Activated naive CD4-positive, alpha-beta T cell treated with anti-CD3 and anti-CD28 coated beads, Interleukin-2, amount 50 U/mL, for 72 hours (primary cell): ENCODE data around the gene KRTAP12-1. TPM values are rescaled to one million over a fixed set of nuclear protein-coding genes. Genes with fewer than 3 reads are reported as not detected.
"Not testable (repeated sequence)": the region's sequence is repeated elsewhere in the genome, so short reads cannot be mapped to it uniquely, and the experiment has no call there.

Experiments
- ATAC-seq, 2 donors: fragments of 150-1000 bp; cut with Tn5 transposase; 2 replicates each; pipeline ENCODE4 v1.10.0; 2021; ENCODE audit warnings: mild to moderate bottlenecking in 2 of 2, moderate library complexity in 2 of 2
- DNase-seq, 2 donors: peaks; one replicate each; pipeline ENCODE4 v3.0.0; 2021 to 2022; ENCODE audit warnings: low spot score in 2 of 2
- H3K27ac Mint-ChIP-seq, 2 donors: one replicate each; pipeline ENCODE4 v1.8.0; 2022; ENCODE audit warnings: mild to moderate bottlenecking in 2 of 2, mixed read lengths in 2 of 2
- H3K36me3 Mint-ChIP-seq, 2 donors: one replicate each; pipeline ENCODE4 v1.8.0; 2022; ENCODE audit warnings: mixed read lengths in 2 of 2
- H3K9me3 Mint-ChIP-seq, 2 donors: one replicate each; pipeline ENCODE4 v1.8.0; 2022; ENCODE audit warnings: mixed read lengths in 2 of 2
- total RNA-seq, 2 donors: library from RNA; stranded (reverse); gene quantifications; one replicate each; pipeline ENCODE4 v1.2.3, GENCODE V29; 2022

KRTAP12-1 gene
- total RNA-seq, 2 donors from 2014 or later = not detected

- no peak for DNase-seq
- Mint-ChIP-seq H3K36me3 (peaks cover 0 to 10% of the 10 kb centered on the region in 2 donors), H3K27ac (no peak overlapping the region), H3K9me3 (peaks cover 7 to 13% of the 10 kb centered on the region in 2 donors)
- no peak for ATAC-seq
Measured at GRCh38 chr21:44692798-44693512, 11.0 kb upstream of the KRTAP12-1 start.

- no peak for DNase-seq
Measured at GRCh38 chr21:44691686-44692085, 9.7 kb upstream of the KRTAP12-1 start.

GRCh38 chr21:44689740-44690139 is 7.8 kb upstream of the KRTAP12-1 start:
- DNase-seq, H3K27ac Mint-ChIP-seq, ATAC-seq: not testable (repeated sequence)
- Mint-ChIP-seq H3K36me3 (peaks cover 0 to 10% of the 10 kb centered on the region in 2 donors), H3K9me3 (peaks cover 7 to 13% of the 10 kb centered on the region in 2 donors)

More at GRCh38 chr21:44691686-44692085, 9.7 kb upstream of the KRTAP12-1 start:
- Mint-ChIP-seq H3K9me3 (peaks cover 7 to 13% of the 10 kb centered on the region in 2 donors), H3K27ac (no peak overlapping the region), H3K36me3 (peaks cover 0 to 10% of the 10 kb centered on the region in 2 donors)
- ATAC-seq = no peak

- peaks cover 3 to 4% of the 10 kb centered on the region in 2 donors for H3K9me3 Mint-ChIP-seq
- no peak for DNase-seq
- ATAC-seq = no peak
- H3K36me3 Mint-ChIP-seq = peaks cover 0 to 5% of the 10 kb centered on the region in 2 donors
- peak overlapping the region in 1 of 2 donors; percentile 90 for H3K27ac Mint-ChIP-seq
Measured at GRCh38 chr21:44687671-44688070, 5.7 kb upstream of the KRTAP12-1 start.

- no peak for ATAC-seq
- Mint-ChIP-seq H3K9me3 (no peaks in the 10 kb centered on the region), H3K36me3 (no peaks in the 10 kb centered on the region), H3K27ac (peak overlapping the region; percentile 8 to 41)
- DNase-seq = no peak
Measured at GRCh38 chr21:44686843-44687561, 5.0 kb upstream of the KRTAP12-1 start.

GRCh38 chr21:44686000-44686781 is 4.2 kb upstream of the KRTAP12-1 start:
- peak; percentile 14 to 30 for ATAC-seq
- H3K36me3 Mint-ChIP-seq = no peaks in the 10 kb centered on the region
- no peaks in the 10 kb centered on the region for H3K9me3 Mint-ChIP-seq
- peak overlapping the region; percentile 8 to 76 for H3K27ac Mint-ChIP-seq
- DNase-seq = no peak

GRCh38 chr21:44685050-44685449 is 3.1 kb upstream of the KRTAP12-1 start:
- DNase-seq, ATAC-seq, H3K9me3 Mint-ChIP-seq, H3K27ac Mint-ChIP-seq, H3K36me3 Mint-ChIP-seq: not testable (repeated sequence)

GRCh38 chr21:44684483-44684882 is 2.5 kb upstream of the KRTAP12-1 start:
- Mint-ChIP-seq H3K27ac (peak overlapping the region in 1 of 2 donors; percentile 7), H3K9me3 (no peaks in the 10 kb centered on the region), H3K36me3 (no peaks in the 10 kb centered on the region)
- ATAC-seq (no peak), DNase-seq (no peak)

GRCh38 chr21:44684077-44684476 is 2.1 kb upstream of the KRTAP12-1 start:
- ATAC-seq = no peak
- no peaks in the 10 kb centered on the region for H3K36me3 Mint-ChIP-seq
- peak overlapping the region in 1 of 2 donors; percentile 7 for H3K27ac Mint-ChIP-seq
- no peaks in the 10 kb centered on the region for H3K9me3 Mint-ChIP-seq
- DNase-seq = no peak

GRCh38 chr21:44682580-44683151 is 703 bp upstream of the KRTAP12-1 start:
- DNase-seq (no peak), ATAC-seq (no peak)
- H3K36me3 Mint-ChIP-seq = no peaks in the 10 kb centered on the region
- no peaks in the 10 kb centered on the region for H3K9me3 Mint-ChIP-seq
- peak overlapping the region in 1 of 2 donors; percentile 14 for H3K27ac Mint-ChIP-seq

- ATAC-seq = no peak
- no peak for DNase-seq
- Mint-ChIP-seq H3K27ac (peak overlapping the region in 1 of 2 donors; percentile 22), H3K9me3 (no peaks in the 10 kb centered on the region), H3K36me3 (no peaks in the 10 kb centered on the region)
Measured at GRCh38 chr21:44681152-44681551, 811 bp downstream of the KRTAP12-1 start.

- Mint-ChIP-seq H3K27ac (no peak overlapping the region), H3K9me3 (peaks cover 6 to 7% of the 10 kb centered on the region in 2 donors), H3K36me3 (peaks cover 0 to 3% of the 10 kb centered on the region in 2 donors)
- ATAC-seq (no peak), DNase-seq (no peak)
Measured at GRCh38 chr21:44677881-44678280, 4.1 kb downstream of the KRTAP12-1 start.

- Mint-ChIP-seq H3K36me3 (peaks cover 5 to 19% of the 10 kb centered on the region in 2 donors), H3K27ac (no peak overlapping the region), H3K9me3 (peaks cover 16 to 20% of the 10 kb centered on the region in 2 donors)
- ATAC-seq (no peak), DNase-seq (no peak)
Measured at GRCh38 chr21:44671911-44672310, 10.1 kb downstream of the KRTAP12-1 start.

GRCh38 chr21:44670642-44671432 is 11.1 kb downstream of the KRTAP12-1 start:
- DNase-seq = no peak
- Mint-ChIP-seq H3K9me3 (peaks cover 16 to 20% of the 10 kb centered on the region in 2 donors), H3K27ac (no peak overlapping the region), H3K36me3 (peaks cover 5 to 19% of the 10 kb centered on the region in 2 donors)
- ATAC-seq = no peak

GRCh38 chr21:44667612-44668011 is 14.4 kb downstream of the KRTAP12-1 start:
- Mint-ChIP-seq H3K36me3 (peaks cover 5 to 13% of the 10 kb centered on the region in 2 donors), H3K27ac (no peak overlapping the region), H3K9me3 (peaks cover 6 to 12% of the 10 kb centered on the region in 2 donors)
- no peak for DNase-seq
- ATAC-seq = no peak
